Panc1 (cell line): ENCODE data around the gene MAPK11. TPM values are rescaled to one million over a fixed set of nuclear protein-coding genes. Genes with fewer than 3 reads are reported as not detected.

Source experiments
- ATAC-seq: fragments of 200-7000 bp; cut with Tn5 transposase; 2 replicates; pipeline ENCODE4 v1.9.1; 2020; ENCODE audit warnings: mild to moderate bottlenecking, moderate library complexity
- BruUV-seq: library from RNA; stranded (reverse); fragments of 400-500 nt; replicated peaks from 2 replicates; lab custom pipeline; 2021; lab: Mats Ljungman, UMichigan
- CTCF ChIA-PET: fragments of 300-600 bp; sonication (Branson Sonifier 250); formaldehyde crosslinking; loops from one replicate; lab custom pipeline; 2022; ENCODE audit warnings: antibody characterized with exemption; lab: Charles Lee
- POLR2A ChIA-PET: fragments of 300-600 bp; sonication (Branson Sonifier 250); formaldehyde crosslinking; loops from one replicate; lab custom pipeline; 2022; ENCODE audit warnings: antibody characterized with exemption; lab: Charles Lee
- DNase-seq: peaks from one replicate; pipeline ENCODE4 v3.0.0-alpha.2; 2010; ENCODE audit warnings: low read depth, low spot score
- H3K27ac ChIP-seq: 2 replicates; pipeline ENCODE4 v1.5.1; 2011; ENCODE audit warnings: mild to moderate bottlenecking, low read length, inconsistent platforms
- H3K27me3 ChIP-seq: fragments of 200-500 bp; sonication (Bioruptor generic); 2 replicates; pipeline ENCODE4 v1.6.0; 2014; ENCODE audit warnings: low read length, inconsistent platforms; ENCODE audit not compliant: control insufficient read depth, insufficient read depth
- H3K36me3 ChIP-seq: fragments of 200-500 bp; sonication (Bioruptor generic); 2 replicates; pipeline ENCODE4 v1.5.1; 2014; ENCODE audit warnings: inconsistent platforms, mild to moderate bottlenecking, low read length, moderate library complexity; ENCODE audit not compliant: control insufficient read depth, insufficient read depth
- H3K4me1 ChIP-seq: 2 replicates; pipeline ENCODE4 v1.5.1; 2011; ENCODE audit warnings: inconsistent platforms, mild to moderate bottlenecking, low read length, moderate library complexity; ENCODE audit not compliant: control insufficient read depth, insufficient read depth
- H3K4me3 ChIP-seq, 2 experiments: 2 replicates each; pipeline ENCODE4 v1.5.1; 2011 to 2012; ENCODE audit warnings: low read depth in 2 of 2, low read length in 2 of 2, mild to moderate bottlenecking in 2 of 2, inconsistent platforms in 1 of 2, moderate library complexity in 1 of 2
- H3K9me3 ChIP-seq: fragments of 200-500 bp; sonication (Bioruptor generic); 2 replicates; pipeline ENCODE4 v1.5.1; 2014; ENCODE audit warnings: low read depth, mild to moderate bottlenecking, inconsistent platforms, low read length, moderate library complexity; ENCODE audit not compliant: control insufficient read depth, insufficient read depth
- POLR2AphosphoS5 ChIP-seq: IDR thresholded peaks from 2 replicates; pipeline ENCODE4 v1.6.1; 2012; ENCODE audit warnings: mild to moderate bottlenecking, low read depth, low read length, moderate library complexity
- REST ChIP-seq, 2 experiments: IDR thresholded peaks; 2 replicates each; pipeline ENCODE4 v1.6.1; 2011 to 2012; ENCODE audit warnings: low read depth in 2 of 2, control low read depth in 1 of 2, low read length in 1 of 2, mild to moderate bottlenecking in 1 of 2, moderate library complexity in 1 of 2; ENCODE audit not compliant: insufficient read depth in 1 of 2
- SIN3A ChIP-seq: IDR thresholded peaks from 2 replicates; pipeline ENCODE4 v1.6.1; 2012; ENCODE audit warnings: low read depth, mild to moderate bottlenecking, low read length, moderate library complexity, borderline replicate concordance; ENCODE audit not compliant: insufficient read depth
- TCF7L2 ChIP-seq: IDR thresholded peaks from 2 replicates; pipeline ENCODE4 v1.6.1; 2011; ENCODE audit warnings: mild to moderate bottlenecking, low read depth, low read length, inconsistent platforms
- in situ Hi-C: cut with HindIII; loops from 2 replicates; pipeline ENCODE4 v1.10.0; 2016; ENCODE audit warnings: low sequenced_read_pairs, low pct_unique_long_range_greater_than_20kb
- intact Hi-C: fragments of 100-400 bp; cut with micrococcal nuclease; formaldehyde crosslinking; loops from one replicate; pipeline ENCODE4 v1.10.0; 2022; ENCODE audit not compliant: unreplicated experiment
- total RNA-seq: library from RNA; stranded (reverse); gene quantifications from one replicate; pipeline ENCODE4 v1.2.1, GENCODE V29; 2021; ENCODE audit not compliant: unreplicated experiment
- TF ChIP-seq, protein P1 (sequence below): fragments of 450-650 bp; IDR thresholded peaks from 2 replicates; pipeline ENCODE4 v1.5.1; 2017; ENCODE audit warnings: mild to moderate bottlenecking

MAPK11 gene
- total RNA-seq, 1 experiment from 2014 or later: 77.7 TPM

DNA sequence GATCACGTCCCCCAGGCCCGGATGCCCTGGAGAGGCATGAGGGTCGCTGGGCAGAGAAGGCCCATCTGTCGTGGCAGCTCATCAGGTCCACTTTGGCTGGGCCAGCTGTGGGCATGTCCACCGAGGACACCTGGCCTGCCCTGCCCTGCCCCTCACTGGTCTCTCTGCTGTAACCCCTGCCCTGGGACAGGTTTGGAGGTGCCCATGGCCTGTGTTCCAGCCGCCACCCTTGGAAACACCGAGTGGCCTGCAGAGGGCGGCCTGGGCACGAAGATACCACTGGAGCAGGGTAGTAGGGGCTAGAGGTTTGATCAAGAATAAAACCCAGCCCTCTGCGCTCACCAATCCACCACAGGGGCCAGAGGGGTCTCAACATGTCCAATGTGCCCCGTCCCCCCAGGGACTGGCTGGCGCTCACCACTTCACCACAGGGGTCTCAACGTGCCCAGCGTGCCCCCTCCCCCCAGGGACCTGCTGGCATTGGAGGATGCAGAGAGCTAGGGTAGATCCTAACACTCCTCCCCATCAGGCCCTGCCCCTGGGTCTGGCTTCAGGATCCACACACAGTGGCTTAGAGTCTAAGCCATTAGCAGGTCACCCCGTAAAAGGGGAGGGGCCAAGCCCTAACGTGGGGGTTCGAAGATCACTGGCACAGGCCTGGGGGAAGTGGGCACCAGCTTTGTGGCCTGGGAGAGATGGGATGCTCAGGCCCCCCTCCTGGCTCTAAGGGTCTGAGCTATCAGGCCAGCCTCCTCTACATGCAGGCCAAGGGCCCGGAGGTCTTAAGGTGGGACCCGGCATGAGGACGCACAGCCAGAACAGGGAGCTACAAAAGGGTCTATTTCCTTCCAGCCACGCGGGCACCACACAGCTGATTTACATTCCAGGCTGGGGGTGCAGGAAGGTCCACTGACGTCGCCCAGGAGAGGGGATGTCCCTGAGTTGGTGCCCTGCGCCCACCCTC is 17.8 kb downstream of the MAPK11 start:
- ATAC-seq (peak; percentile 83), DNase-seq (no peak)
- ChIA-PET POLR2A (interaction anchor here (0.6 kb wide), 1 partner anchor 193 kb away, joined by 5 read pairs; no protein-coding TSS in a partner anchor), CTCF (interaction anchor here (0.7 to 1.3 kb wide), 3 partner anchors 21 to 90 kb away, joined by 3 to 5 read pairs (median 3); no protein-coding TSS in a partner anchor)
- Histone ChIP-seq H3K4me1 (peaks cover 25% of the 10 kb centered on the region), H3K36me3 (no peaks in the 10 kb centered on the region), H3K4me3 (peak overlapping the region; percentile 62 to 66), H3K27ac (peak overlapping the region; percentile 70), H3K9me3 (no peaks in the 10 kb centered on the region), H3K27me3 (no peaks in the 10 kb centered on the region)
- intact Hi-C loops: no loop called here
- TF ChIP-seq POLR2AphosphoS5 (peak; percentile 55; the same call in 1 of the 2 replicates), REST (IDR thresholded peaks at IDR 0.05; ENCODE audit: insufficient read depth in 1 of 2, low read depth in 2 of 2, low read length in 1 of 2) (no peak), SIN3A (no peak), TCF7L2 (0 out of 2 replicates have a peak, but pooled peaks have one; percentile 21)
- TF ChIP-seq, protein P1, sequence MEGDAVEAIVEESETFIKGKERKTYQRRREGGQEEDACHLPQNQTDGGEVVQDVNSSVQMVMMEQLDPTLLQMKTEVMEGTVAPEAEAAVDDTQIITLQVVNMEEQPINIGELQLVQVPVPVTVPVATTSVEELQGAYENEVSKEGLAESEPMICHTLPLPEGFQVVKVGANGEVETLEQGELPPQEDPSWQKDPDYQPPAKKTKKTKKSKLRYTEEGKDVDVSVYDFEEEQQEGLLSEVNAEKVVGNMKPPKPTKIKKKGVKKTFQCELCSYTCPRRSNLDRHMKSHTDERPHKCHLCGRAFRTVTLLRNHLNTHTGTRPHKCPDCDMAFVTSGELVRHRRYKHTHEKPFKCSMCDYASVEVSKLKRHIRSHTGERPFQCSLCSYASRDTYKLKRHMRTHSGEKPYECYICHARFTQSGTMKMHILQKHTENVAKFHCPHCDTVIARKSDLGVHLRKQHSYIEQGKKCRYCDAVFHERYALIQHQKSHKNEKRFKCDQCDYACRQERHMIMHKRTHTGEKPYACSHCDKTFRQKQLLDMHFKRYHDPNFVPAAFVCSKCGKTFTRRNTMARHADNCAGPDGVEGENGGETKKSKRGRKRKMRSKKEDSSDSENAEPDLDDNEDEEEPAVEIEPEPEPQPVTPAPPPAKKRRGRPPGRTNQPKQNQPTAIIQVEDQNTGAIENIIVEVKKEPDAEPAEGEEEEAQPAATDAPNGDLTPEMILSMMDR: peak; percentile 83
- no TSS peak for BruUV-seq
- in situ Hi-C loops: no loop called here

DNA sequence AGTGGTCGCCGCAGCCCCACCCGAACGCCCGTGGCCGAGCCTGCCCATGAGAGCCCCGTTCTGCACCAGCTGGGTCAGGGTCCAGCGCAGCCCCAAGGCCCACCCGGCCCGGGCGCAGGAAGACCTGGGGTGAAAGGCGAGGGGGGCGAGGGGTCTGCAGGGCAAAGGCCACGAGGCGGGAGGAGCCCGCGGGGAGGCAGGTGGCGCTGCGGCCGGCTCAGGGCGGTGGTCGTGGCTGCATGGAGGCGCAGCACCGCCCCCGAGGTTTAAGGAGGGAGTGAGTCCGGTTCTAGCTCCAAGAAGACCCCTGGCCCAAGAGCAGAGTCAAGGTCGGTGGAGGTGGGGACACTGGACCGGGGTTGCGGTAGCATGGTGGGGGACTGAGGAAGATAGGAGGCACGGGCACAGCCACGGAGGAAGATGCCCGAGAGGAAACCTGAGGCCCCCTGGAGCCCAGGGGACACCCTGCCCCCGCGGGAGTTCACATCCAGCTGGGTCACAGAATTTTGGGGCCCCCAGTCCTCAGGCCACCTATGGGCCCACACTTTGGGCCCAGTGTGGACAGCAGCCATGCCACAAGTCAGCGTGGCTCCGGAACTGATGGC is 18.6 kb downstream of the MAPK11 start:
- Histone ChIP-seq H3K36me3 (no peaks in the 10 kb centered on the region), H3K27ac (peak overlapping the region; percentile 70), H3K27me3 (no peaks in the 10 kb centered on the region), H3K4me1 (peaks cover 25% of the 10 kb centered on the region), H3K9me3 (no peaks in the 10 kb centered on the region), H3K4me3 (peak overlapping the region; percentile 62 to 66)
- DNase-seq (no peak), ATAC-seq (peak; percentile 39)
- BruUV-seq: no TSS peak
- TF ChIP-seq SIN3A: no peak
- TF ChIP-seq REST (IDR thresholded peaks at IDR 0.05; ENCODE audit: insufficient read depth in 1 of 2, low read depth in 2 of 2, low read length in 1 of 2): no peak
- TF ChIP-seq POLR2AphosphoS5: no peak; the same call in 1 of the 2 replicates
- TF ChIP-seq TCF7L2: no peak
- TF ChIP-seq, protein P1: no peak
- intact Hi-C loops (no loop called here), in situ Hi-C loops (no loop called here)
- ChIA-PET POLR2A (no interaction called here), CTCF (interaction anchor here (1.3 kb wide), 1 partner anchor 91 kb away, joined by 5 read pairs; no protein-coding TSS in a partner anchor)
